GM12878 (cell line): Measurements from ENCODE around the gene DUS1L.

Experiments
- CBX5 ChIP-seq: sonication (generic); IDR thresholded peaks from 2 replicates; pipeline ENCODE4 v1.6.1; 2016; ENCODE audit warnings: low read depth, moderate library complexity, mild to moderate bottlenecking, inconsistent platforms
- CHD2 ChIP-seq: IDR thresholded peaks from 2 replicates; pipeline ENCODE4 v1.6.1; 2011; ENCODE audit warnings: low read depth, low read length, improper control_type of control experiment, borderline replicate concordance
- CTCF ChIP-seq, 3 experiments: IDR thresholded peaks in 2 of 3; conservative IDR thresholded peaks in 1 of 3; 2 replicates each; pipeline ENCODE4 v1.5.1; 2011; ENCODE audit warnings: low read depth in 3 of 3, low read length in 3 of 3, mild to moderate bottlenecking in 3 of 3, control low read depth in 2 of 3, moderate library complexity in 2 of 3, inconsistent platforms in 1 of 3, mixed read lengths in 1 of 3; ENCODE audit not compliant: control insufficient read depth in 2 of 3, insufficient read depth in 1 of 3; ENCODE audit errors: extremely low read depth in 1 of 3
- GATAD2B ChIP-seq: fragments of 450-650 bp; conservative IDR thresholded peaks from 2 replicates; pipeline ENCODE4 v1.6.1; 2017; ENCODE audit warnings: low read depth, mild to moderate bottlenecking, moderate library complexity
- TCF12 ChIP-seq: IDR thresholded peaks from 2 replicates; pipeline ENCODE4 v1.6.1; 2011; ENCODE audit warnings: low read depth, mild to moderate bottlenecking, low read length
- TCF7 ChIP-seq: IDR thresholded peaks from 2 replicates; pipeline ENCODE4 v1.6.1; 2014; ENCODE audit warnings: antibody characterized with exemption, borderline replicate concordance

GRCh38 chr17:82106688-82107305 lies 41.2 kb upstream of the DUS1L start:
- no peak for TF ChIP-seq CTCF (IDR thresholded peaks at IDR 0.05 in 2 of 3, conservative IDR thresholded peaks at IDR 0.05 in 1 of 3; ENCODE audit: control insufficient read depth in 2 of 3, extremely low read depth in 1 of 3, insufficient read depth in 1 of 3, low read depth in 3 of 3, low read length in 3 of 3)
- no peak for TF ChIP-seq CBX5
- no peak for TF ChIP-seq TCF7
- no peak for TF ChIP-seq TCF12
- no peak for TF ChIP-seq CHD2
- TF ChIP-seq GATAD2B = no peak
